C4-2B (cell line): ENCODE results near the gene KCNAB1.

Experiments
- CTCF ChIP-seq: fragments of 450-650 bp; conservative IDR thresholded peaks from 2 replicates; pipeline ENCODE4 v1.5.1; 2017; ENCODE audit warnings: mild to moderate bottlenecking
- ZFX ChIP-seq: fragments of 450-650 bp; IDR thresholded peaks from 2 replicates; pipeline ENCODE4 v1.6.1; 2017

GRCh38 chr3:156171281-156172267 lies 51.2 kb downstream of the KCNAB1 start:
- TF ChIP-seq CTCF (peak; percentile 31), ZFX (no peak)
